Hematopoietic multipotent progenitor cell treated with erythropoietin and hydrocortisone succinate and interleukin-3 and kit ligand, for 15 days (in vitro differentiated cells): ENCODE data around the gene ERF.

Source experiments
- DNase-seq: peaks from one replicate; pipeline ENCODE4 v3.0.0-alpha.2; 2015; ENCODE audit warnings: low spot score

The ERF gene

GRCh38 chr19:42254850-42255765, at the start of gene ERF:
Gene ERF, minus strand, starts transcription at chr19:42255128. Its CDS starts 129 bp downstream, at chr19:42254999.
- peak; percentile 89 for DNase-seq

DNA sequence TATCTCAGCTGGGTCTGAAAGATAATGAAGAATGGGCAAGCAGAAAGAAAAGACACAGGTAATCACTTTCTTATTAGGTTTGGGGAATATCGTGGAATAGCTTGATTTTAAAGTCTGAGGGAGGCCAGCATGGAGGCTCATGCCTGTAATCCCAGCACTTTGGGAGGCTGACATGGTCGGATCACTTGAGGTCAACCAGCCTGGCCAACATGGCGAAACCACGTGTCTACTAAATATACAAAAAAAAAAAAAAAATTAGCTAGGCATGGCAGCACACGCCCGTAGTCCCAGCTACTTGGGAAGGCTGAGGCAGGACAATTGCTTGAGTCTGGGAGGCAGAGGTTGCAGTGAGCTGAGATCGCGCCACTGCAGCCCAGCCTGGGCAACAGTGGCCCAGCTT, 48.9 kb upstream of the ERF start:
- no peak for DNase-seq

DNA sequence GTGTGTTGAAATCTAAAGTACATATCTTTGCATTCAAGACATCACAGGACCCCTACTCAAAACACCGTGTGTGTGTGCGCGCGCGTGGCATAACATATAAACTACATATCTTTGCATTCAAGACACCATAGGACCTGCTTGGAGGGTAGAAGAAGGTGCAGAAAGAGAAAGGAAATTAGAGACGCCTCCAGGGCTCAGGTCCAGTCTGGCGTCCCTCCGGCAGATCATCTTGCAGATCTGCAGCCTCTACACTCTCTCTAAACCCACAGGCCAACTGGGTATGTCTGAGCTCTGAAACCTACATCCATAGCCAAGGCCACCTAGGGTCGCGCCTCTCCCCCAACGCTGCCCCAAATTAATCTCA, 48.2 kb upstream of the ERF start:
- DNase-seq = no peak

GRCh38 chr19:42301646-42302203, 46.8 kb upstream of the ERF start, which contains the start of gene PRR19:
Gene PRR19, plus strand, starts transcription at chr19:42302132. Its CDS starts 7,453 bp downstream, at chr19:42309585.
- peak; percentile 61 for DNase-seq

DNA sequence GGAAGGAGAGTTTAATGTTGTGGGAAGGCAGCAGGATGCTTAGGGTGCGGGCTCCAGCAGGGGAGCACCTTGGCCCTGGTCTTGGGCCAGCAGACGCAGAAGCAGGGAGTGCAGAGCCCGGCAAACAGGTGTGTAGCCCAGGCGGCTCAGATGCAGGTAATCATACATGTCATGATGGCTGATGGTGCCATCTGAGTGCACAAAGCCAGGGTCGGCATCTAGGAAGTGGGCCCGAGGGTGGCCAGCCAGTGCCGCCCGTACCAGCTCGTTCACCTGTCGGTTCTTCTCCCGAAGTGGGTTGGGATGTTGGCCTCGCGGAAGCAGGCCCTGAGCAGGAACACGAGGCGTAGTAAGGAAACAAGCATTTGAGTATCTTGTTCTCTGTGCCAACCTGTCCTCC, 42.1 kb upstream of the ERF start:
- no peak for DNase-seq

DNA sequence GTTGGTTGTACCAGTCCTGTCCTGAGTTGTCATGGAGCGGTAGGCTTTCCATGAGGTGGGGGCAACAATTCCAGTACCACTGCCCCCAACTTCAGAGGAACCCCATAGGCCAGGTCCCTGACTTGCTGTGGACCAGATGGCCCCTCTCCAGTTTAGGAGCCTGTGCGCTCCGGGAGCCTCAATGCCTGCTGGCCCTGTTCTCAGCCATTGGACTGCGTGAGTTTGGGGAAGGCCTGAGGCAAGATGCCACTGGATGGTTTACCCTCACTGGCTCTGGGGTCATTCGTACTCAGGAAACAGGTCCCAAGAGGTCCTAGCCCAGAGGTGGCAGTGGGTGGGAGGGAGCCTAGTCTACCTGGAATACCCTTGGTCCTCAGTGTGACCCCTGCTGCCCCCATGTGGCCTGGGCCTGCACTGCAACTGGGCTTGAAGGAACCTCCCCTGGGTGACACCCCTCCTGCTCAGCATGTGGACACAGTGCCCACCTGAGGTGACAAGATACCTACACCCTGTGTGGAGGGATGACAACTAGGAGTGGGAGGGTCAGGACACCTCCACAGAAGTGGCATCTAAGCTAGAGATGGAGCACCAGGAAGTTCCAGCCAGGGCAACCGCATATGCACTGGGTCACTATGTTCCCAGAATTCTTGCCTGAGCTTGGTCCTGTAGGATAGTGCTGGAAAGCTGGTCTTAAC, 41.0 kb upstream of the ERF start:
- peak; percentile 85 for DNase-seq

GRCh38 chr19:42295342-42295741, 40.4 kb upstream of the ERF start:
- no peak for DNase-seq

DNA sequence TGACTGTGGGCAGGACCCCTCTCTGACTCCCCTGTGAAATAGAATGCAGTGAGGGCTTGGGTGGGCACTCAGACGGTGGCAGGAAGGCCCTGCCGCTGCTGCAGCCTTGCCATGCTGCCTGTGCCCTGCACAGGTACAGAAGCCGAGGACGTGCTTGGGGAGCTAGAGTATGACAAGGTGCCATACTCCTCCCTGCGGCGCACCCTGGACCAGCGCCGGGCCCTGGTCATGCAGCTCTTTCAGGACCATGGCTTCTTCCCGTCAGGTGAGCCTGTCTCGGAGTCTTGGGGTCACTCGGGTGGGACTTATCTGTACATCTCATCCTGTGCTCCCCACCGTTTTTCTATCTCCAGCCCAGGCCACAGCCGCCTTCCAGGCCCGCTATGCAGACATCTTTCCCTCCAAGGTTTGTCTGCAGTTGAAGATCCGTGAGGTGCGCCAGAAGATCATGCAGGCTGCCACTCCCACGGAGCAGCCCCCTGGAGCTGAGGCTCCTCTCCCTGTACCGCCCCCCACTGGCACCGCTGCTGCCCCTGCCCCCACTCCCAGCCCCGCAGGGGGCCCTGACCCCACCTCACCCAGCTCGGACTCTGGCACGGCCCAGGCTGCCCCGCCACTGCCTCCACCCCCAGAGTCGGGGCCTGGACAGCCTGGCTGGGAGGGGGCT, 39.7 kb upstream of the ERF start:
- no peak for DNase-seq

DNA sequence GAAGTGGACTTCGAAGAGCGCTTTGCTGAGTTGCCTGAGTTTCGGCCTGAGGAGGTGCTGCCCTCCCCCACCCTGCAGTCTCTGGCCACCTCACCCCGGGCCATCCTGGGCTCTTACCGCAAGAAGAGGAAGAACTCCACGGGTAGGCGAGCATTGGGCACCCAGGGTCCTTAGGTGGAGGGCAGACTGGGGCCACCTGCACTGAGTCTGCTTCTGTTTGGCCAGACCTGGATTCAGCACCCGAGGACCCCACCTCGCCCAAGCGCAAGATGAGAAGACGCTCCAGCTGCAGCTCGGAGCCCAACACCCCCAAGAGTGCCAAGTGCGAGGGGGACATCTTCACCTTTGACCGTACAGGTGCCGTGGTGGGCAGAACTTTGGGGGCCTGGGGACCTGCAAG, 39.0 kb upstream of the ERF start:
- DNase-seq = no peak

- DNase-seq = no peak
These were observed 38.6 kb upstream of the ERF start for GRCh38 chr19:42293540-42293939.

- DNase-seq = no peak
These were observed 38.0 kb upstream of the ERF start for GRCh38 chr19:42292963-42293362.

DNA sequence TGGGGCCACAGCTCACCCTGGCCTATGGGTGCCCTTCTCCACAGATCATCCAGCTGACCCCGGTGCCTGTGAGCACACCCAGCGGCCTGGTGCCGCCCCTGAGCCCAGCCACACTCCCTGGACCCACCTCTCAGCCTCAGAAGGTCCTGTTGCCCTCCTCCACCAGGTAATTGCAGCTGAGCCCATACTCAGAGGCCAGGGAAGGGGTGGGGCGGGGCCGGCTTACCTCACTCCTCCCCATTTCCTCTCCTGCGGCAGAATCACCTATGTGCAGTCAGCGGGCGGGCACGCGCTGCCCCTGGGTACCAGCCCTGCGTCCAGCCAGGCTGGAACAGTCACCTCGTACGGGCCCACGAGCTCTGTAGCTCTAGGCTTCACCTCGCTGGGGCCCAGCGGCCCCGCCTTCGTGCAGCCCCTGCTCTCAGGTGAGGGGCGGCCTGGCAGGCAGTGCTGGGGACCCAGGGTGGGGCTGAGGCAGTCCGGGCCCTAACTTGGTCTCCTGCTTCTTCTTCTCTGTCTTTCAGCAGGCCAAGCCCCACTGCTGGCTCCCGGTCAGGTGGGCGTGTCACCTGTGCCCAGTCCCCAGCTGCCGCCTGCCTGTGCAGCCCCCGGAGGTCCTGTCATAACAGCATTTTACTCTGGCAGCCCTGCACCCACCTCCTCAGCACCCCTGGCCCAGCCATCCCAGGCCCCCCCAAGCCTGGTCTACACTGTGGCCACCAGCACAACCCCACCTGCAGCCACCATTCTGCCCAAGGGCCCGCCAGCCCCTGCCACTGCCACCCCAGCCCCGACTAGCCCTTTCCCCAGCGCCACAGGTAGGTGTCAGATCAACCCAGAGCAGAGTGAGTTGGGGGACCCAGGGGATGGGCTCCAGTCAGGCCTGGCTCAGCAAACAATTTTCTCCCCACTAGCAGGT, 37.4 kb upstream of the ERF start:
- DNase-seq = no peak

- DNase-seq = no peak
These were observed 36.5 kb upstream of the ERF start for GRCh38 chr19:42291435-42291810.

DNA sequence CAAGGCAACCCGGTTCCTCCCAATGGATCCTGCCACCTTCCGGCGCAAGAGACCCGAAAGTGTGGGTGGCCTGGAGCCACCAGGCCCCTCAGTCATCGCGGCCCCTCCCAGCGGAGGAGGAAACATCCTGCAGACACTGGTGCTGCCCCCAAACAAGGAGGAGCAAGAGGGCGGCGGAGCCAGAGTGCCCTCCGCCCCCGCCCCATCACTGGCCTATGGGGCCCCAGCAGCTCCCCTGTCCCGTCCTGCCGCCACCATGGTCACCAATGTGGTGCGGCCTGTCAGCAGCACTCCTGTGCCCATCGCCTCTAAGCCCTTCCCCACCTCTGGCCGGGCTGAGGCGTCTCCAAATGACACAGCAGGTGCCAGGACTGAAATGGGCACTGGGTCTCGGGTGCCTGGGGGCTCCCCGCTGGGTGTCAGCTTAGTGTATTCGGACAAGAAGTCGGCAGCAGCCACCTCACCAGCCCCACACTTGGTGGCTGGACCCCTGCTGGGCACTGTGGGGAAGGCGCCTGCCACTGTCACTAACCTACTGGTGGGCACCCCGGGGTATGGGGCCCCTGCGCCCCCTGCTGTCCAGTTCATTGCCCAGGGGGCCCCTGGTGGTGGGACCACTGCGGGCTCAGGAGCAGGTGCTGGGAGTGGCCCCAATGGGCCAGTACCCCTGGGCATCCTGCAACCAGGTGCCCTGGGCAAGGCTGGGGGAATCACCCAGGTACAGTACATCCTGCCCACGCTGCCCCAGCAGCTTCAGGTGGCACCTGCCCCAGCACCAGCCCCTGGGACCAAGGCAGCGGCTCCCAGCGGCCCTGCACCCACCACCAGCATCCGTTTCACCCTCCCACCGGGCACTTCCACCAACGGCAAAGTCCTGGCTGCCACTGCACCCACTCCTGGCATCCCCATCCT, 35.9 kb upstream of the ERF start:
- DNase-seq = peak; percentile 58

GRCh38 chr19:42290136-42290522, 35.2 kb upstream of the ERF start:
- DNase-seq = no peak

DNA sequence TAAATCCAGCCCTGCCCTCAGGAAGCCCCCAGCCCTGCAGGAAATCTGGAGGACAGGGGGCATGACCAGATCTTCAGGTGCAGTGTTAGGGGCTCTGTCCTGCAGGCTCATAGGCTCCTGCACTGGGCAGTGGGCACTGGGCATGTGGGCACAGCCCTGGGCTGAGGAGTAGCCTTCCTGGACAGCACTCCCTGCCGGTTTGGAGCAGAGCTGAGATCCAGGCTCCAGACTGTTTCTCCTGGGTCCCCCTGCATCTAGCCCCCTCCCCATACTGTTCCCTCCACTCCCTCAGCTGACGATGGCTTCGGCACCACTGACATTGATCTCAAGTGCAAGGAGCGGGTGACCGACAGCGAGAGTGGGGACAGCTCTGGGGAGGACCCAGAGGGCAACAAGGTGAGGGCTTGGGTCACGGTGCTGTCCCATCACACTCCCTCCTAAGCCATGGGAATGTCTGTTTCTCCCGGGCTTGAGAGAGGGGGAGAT, 34.7 kb upstream of the ERF start:
- DNase-seq = no peak

- DNase-seq = no peak
These were observed 34.1 kb upstream of the ERF start for GRCh38 chr19:42288881-42289555.

- no peak for DNase-seq
These were observed 33.5 kb upstream of the ERF start for GRCh38 chr19:42288387-42288786.

DNA sequence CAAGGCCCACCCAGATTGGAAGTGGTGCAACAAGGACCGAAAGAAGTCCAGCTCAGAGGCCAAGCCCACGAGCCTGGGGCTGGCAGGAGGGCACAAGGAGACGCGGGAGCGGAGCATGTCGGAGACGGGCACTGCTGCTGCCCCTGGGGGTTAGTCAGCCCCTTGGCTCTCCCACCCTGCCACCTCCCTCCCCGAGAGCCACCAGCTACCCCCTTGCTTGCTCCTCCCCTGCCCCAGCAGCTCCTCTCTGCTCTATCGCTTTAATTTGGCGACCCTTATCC, 32.8 kb upstream of the ERF start:
- DNase-seq = no peak
